Vagina (tissue), 2 donors: ENCODE data around the gene DSTYK. TPM values are rescaled to one million over a fixed set of nuclear protein-coding genes. Genes with fewer than 3 reads are reported as not detected.

ENCODE experiments used
- DNase-seq, 2 donors: peaks; one replicate each; pipeline ENCODE4 v3.0.0-alpha.2; 2017; ENCODE audit errors: extremely low spot score in 2 of 2
- H3K27ac ChIP-seq: fragments of 200-600 bp; sonication (generic); one replicate; pipeline ENCODE4 v1.5.1; 2019
- H3K27me3 ChIP-seq: fragments of 200-600 bp; sonication (generic); one replicate; pipeline ENCODE4 v1.5.1; 2019
- H3K36me3 ChIP-seq, 2 donors: fragments of 200-600 bp; sonication (generic); one replicate each; pipeline ENCODE4 v1.5.1; 2017 to 2019
- H3K4me1 ChIP-seq: fragments of 200-600 bp; sonication (generic); one replicate; pipeline ENCODE4 v1.5.1; 2019
- H3K4me3 ChIP-seq, 2 donors: fragments of 200-600 bp; sonication (generic); 1 replicate in 1 of 2; 2 replicates in 1 of 2; pipeline ENCODE4 v1.5.1; 2016 to 2019
- H3K9me3 ChIP-seq: fragments of 200-600 bp; sonication (generic); one replicate; pipeline ENCODE4 v1.5.1; 2019
- POLR2A ChIP-seq, 2 donors: fragments of 450-650 bp; IDR thresholded peaks; one replicate each; pipeline ENCODE4 v1.6.1; 2017; ENCODE audit warnings: antibody characterized with exemption in 2 of 2, mild to moderate bottlenecking in 2 of 2, moderate library complexity in 2 of 2
- POLR2AphosphoS5 ChIP-seq, 2 donors: sonication (generic); formaldehyde crosslinking; IDR thresholded peaks; one replicate each; pipeline ENCODE4 v1.9.0; 2017; ENCODE audit warnings: antibody characterized with exemption in 2 of 2, mild to moderate bottlenecking in 2 of 2, low read depth in 1 of 2; ENCODE audit not compliant: insufficient read depth in 1 of 2
- intact Hi-C: fragments of 100-400 bp; cut with DNase I; formaldehyde crosslinking; loops from one replicate; pipeline ENCODE4 v1.15.1; 2023
- total RNA-seq: library from RNA; depleted of rRNA; stranded (reverse); fragments of >200 nt; gene quantifications from one replicate; pipeline ENCODE4 v1.2.3, GENCODE V29; 2016
- TF ChIP-seq, protein P1 (sequence below), 3 experiments: fragments of 450-650 bp in 2 of 3; fragments of 200-600 bp in 1 of 3; sonication (generic) in 1 of 3; IDR thresholded peaks; one replicate each; pipeline ENCODE4 v1.5.1; 2017 to 2019; ENCODE audit warnings: antibody characterized with exemption in 3 of 3, mild to moderate bottlenecking in 2 of 3, moderate library complexity in 2 of 3

The DSTYK gene
- total RNA-seq, 1 donor from 2014 or later: 12.0 TPM

DNA sequence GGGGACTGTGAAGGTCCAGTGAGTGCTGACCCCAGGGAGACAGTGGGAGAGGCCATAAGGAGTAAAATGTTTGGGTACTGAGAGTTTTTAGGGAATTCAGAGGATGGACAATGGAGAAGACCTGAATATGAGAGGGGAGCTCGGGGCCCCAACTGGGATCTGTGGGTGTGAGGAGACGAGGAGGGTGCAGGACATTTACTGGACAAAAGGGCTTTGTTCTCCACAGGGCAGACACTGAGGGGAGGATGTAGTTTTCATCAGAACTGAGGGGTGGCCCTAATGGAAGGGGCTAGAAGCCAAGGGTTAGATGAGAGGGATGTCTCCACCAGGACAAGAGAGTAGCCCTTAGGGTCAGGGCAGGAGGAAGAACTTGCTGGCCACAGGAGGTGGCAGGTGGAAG lies 46.2 kb upstream of the DSTYK start:
- Histone ChIP-seq H3K36me3 (no peaks in the 10 kb centered on the region), H3K9me3 (no peaks in the 10 kb centered on the region), H3K4me1 (peaks cover 24% of the 10 kb centered on the region), H3K27me3 (no peaks in the 10 kb centered on the region), H3K27ac (no peak overlapping the region), H3K4me3 (no peak overlapping the region)
- DNase-seq: no peak
- intact Hi-C loops: loop anchor here (10.0 kb wide), 2 partner anchors 143 to 283 kb away; no protein-coding TSS in a partner anchor
- TF ChIP-seq, protein P1, sequence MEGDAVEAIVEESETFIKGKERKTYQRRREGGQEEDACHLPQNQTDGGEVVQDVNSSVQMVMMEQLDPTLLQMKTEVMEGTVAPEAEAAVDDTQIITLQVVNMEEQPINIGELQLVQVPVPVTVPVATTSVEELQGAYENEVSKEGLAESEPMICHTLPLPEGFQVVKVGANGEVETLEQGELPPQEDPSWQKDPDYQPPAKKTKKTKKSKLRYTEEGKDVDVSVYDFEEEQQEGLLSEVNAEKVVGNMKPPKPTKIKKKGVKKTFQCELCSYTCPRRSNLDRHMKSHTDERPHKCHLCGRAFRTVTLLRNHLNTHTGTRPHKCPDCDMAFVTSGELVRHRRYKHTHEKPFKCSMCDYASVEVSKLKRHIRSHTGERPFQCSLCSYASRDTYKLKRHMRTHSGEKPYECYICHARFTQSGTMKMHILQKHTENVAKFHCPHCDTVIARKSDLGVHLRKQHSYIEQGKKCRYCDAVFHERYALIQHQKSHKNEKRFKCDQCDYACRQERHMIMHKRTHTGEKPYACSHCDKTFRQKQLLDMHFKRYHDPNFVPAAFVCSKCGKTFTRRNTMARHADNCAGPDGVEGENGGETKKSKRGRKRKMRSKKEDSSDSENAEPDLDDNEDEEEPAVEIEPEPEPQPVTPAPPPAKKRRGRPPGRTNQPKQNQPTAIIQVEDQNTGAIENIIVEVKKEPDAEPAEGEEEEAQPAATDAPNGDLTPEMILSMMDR (IDR thresholded peaks at IDR 0.05): no peak
- TF ChIP-seq POLR2AphosphoS5 (IDR thresholded peaks at IDR 0.05; ENCODE audit: insufficient read depth in 1 of 2, low read depth in 1 of 2) (no peak), POLR2A (IDR thresholded peaks at IDR 0.05) (no peak)

DNA sequence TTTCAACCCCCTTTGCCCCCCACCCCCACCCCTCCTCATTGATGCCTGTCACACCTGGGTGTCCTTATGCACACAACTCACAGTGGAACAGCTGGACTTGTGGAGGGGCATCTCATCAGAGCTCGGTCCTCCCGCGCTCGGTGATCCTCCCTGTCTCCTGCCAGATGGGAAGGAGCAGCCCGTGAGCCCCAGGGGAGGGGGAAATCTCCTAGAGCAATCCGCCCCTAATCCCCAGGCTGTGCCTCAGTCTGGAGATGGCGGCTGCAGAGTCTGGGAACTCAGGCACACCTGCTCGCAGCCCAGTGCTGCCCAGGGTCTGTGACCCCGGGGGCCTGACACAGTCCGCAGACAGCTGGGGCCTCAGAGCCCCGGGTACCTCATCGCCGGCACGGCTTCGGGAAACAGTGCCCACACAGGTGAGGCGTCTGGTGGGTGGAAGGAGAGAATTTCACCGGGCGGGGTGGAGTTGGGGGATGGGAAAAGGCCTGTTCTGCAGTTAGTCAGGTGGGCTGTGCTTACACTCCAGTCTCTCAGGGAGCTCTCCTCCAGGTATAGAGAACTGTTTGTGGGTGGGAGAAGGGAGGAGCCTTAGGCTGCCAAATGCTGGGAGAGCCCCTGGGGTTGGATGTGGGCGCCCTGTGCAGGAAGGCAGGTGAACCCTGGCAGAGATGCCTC lies 45.6 kb upstream of the DSTYK start:
- no peak for DNase-seq
- no peak overlapping the region for H3K4me3 ChIP-seq
- no peak overlapping the region for H3K27ac ChIP-seq
- H3K36me3 ChIP-seq: no peaks in the 10 kb centered on the region
- H3K4me1 ChIP-seq: peaks cover 17% of the 10 kb centered on the region
- no peaks in the 10 kb centered on the region for H3K27me3 ChIP-seq
- intact Hi-C loops: loop anchor here (10.0 kb wide), 2 partner anchors 142 to 282 kb away; no protein-coding TSS in a partner anchor
- TF ChIP-seq, protein P1 (IDR thresholded peaks at IDR 0.05): no peak
- no peak for TF ChIP-seq POLR2AphosphoS5 (IDR thresholded peaks at IDR 0.05; ENCODE audit: insufficient read depth in 1 of 2, low read depth in 1 of 2)
- H3K9me3 ChIP-seq: no peaks in the 10 kb centered on the region

DNA sequence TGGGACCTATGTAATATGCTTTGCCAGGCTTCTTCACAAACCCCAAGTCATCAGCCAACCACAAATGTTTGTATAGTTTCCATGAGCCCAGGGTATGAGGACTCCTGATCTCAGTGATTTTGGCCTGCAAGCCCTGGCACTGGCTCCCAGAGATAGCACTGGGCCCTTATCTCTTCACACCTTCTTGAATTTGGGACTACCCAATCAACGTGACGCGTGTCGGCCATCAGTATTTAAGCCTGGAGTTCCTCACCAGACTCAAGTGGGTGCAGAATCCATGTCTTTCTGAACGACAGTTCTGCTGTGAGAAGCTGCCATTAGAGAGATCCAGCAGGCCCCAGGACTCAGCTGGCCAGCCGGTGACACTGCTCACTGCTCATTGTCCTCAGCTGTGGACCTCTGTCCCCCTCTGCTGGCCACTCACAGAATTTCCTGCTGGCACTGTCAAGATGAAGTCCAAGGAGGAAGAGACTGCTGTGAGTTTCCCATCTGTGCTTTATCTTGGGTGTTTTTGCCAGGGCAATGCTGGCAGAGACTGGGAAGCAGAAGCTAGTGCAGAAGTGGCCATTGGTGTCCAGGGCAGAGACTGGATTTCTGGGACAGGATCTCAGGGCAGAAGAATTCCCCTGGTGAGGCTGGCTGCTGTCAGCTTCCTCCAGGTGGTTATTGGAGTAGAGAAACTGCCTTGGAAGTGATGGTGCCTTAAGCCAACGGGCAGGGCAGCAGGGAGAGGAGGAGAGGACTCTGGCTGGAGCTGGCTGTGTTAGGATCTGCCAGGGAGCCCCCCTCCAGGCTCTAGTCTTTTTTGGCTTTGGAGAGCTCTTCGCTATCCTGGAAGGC lies 44.7 kb upstream of the DSTYK start:
- no peak overlapping the region for H3K27ac ChIP-seq
- intact Hi-C loops: loop anchor here (10.0 kb wide), 2 partner anchors 141 to 281 kb away; no protein-coding TSS in a partner anchor

DNA sequence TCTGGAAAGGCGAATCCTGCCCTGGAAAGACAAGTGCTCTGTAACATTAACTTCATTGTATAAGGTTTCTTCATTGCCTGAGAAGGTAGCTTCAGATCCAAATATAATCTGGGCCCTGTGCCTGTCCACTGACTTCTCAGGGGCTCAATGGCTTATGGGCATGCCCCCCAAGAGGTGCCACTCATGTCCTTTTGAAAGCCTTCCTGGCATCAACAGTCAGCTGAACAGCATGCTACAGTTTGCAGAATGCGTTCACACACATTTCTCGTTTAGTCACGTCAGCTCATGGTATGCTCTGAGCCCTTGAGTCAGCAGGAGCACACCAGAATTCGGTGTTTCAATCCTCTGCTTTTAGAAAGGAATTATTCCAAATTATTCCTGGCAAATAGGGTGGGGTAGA lies 40.1 kb upstream of the DSTYK start:
- Histone ChIP-seq H3K27ac (no peak overlapping the region), H3K4me1 (peaks cover 25% of the 10 kb centered on the region), H3K9me3 (no peaks in the 10 kb centered on the region), H3K36me3 (no peaks in the 10 kb centered on the region), H3K4me3 (no peak overlapping the region), H3K27me3 (no peaks in the 10 kb centered on the region)
- intact Hi-C loops: loop anchor here (10.0 kb wide), 2 partner anchors 137 to 277 kb away; no protein-coding TSS in a partner anchor
- TF ChIP-seq, protein P1 (IDR thresholded peaks at IDR 0.05): no peak
- TF ChIP-seq POLR2A (IDR thresholded peaks at IDR 0.05) (no peak), POLR2AphosphoS5 (IDR thresholded peaks at IDR 0.05; ENCODE audit: insufficient read depth in 1 of 2, low read depth in 1 of 2) (no peak)
- DNase-seq: no peak

More for the DNA sequence above, 44.7 kb upstream of the DSTYK start:
- H3K27me3 ChIP-seq: no peaks in the 10 kb centered on the region
- no peak for DNase-seq
- TF ChIP-seq, protein P1 (IDR thresholded peaks at IDR 0.05): peak; percentile 78 to 99 (median 97)
- peak in 1 of 2 donors; percentile 68 for TF ChIP-seq POLR2AphosphoS5 (IDR thresholded peaks at IDR 0.05; ENCODE audit: insufficient read depth in 1 of 2, low read depth in 1 of 2)
- no peak for TF ChIP-seq POLR2A (IDR thresholded peaks at IDR 0.05)
- H3K36me3 ChIP-seq: no peaks in the 10 kb centered on the region
- no peak overlapping the region for H3K4me3 ChIP-seq
- H3K4me1 ChIP-seq: peaks cover 15% of the 10 kb centered on the region
- no peaks in the 10 kb centered on the region for H3K9me3 ChIP-seq
